ENCODE data around the gene HCAR2.

DNA sequence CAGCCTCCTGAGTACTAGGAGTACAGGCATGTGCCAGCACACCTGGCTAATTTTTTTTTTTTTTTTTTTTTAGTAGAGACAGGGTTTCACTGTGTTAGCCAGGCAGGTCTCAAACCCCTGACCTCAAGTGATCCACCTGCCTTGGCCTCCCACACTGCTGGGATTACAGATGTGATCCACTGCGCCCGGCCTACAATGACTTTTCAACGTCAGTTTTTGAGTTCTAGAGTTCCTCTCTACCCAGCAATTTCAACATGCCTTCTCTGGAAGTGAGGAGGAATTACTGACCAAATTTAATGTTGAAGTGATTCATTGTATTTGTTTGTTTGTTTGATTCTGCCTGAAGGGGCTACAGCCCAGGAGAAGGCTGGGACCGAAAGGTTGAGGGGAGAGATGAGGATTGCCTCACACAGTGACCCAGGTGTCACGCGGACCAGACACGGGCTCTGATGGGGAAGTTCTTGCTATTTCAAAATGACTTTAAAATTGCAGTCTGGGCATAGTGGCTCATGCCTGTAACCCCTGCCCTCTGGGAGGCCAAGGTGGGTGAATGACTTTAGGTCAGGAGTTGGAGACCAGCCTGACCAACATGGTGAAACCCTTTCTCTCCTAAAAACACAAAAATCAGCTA, 40.9 kb upstream of the HCAR2 start:
- TF ChIP-seq, protein P1, sequence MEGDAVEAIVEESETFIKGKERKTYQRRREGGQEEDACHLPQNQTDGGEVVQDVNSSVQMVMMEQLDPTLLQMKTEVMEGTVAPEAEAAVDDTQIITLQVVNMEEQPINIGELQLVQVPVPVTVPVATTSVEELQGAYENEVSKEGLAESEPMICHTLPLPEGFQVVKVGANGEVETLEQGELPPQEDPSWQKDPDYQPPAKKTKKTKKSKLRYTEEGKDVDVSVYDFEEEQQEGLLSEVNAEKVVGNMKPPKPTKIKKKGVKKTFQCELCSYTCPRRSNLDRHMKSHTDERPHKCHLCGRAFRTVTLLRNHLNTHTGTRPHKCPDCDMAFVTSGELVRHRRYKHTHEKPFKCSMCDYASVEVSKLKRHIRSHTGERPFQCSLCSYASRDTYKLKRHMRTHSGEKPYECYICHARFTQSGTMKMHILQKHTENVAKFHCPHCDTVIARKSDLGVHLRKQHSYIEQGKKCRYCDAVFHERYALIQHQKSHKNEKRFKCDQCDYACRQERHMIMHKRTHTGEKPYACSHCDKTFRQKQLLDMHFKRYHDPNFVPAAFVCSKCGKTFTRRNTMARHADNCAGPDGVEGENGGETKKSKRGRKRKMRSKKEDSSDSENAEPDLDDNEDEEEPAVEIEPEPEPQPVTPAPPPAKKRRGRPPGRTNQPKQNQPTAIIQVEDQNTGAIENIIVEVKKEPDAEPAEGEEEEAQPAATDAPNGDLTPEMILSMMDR (IDR thresholded peaks at IDR 0.05), result no peak
- no peak for TF ChIP-seq POLR2A (IDR thresholded peaks at IDR 0.05)

All from testis (tissue), 2 donors.